Stromal cell of bone marrow (primary cell): ENCODE results near the gene AFF4.
"Not testable (repeated sequence)": the region's sequence is repeated elsewhere in the genome, so short reads cannot be mapped to it uniquely, and the experiment has no call there.

Source experiments
- DNase-seq: peaks from one replicate; pipeline ENCODE4 v3.0.0-alpha.2; 2012; ENCODE audit warnings: low read depth

Gene AFF4

DNA sequence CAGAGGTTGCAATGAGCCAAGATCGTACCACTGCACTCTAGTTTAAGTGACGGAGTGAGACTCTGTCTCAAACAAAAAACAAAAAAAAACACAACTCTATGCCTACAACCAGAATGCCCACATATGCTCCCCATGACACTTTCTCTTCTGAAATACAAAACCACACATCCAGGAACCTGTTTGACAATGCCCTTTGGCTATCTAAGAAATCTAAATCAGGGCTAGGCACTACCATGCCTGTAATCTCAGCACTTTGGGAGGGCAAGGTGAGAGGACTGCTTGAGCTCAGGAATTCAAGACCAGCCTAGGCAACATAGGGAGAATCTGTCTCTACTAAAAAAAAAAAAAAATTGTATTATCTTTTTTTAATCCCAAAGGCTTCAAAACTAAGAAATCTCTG, 10.6 kb downstream of the AFF4 start:
- DNase-seq = no peak

- DNase-seq = no peak
Observed at GRCh38 chr5:132951897-132952296, 11.5 kb downstream of the AFF4 start.

DNA sequence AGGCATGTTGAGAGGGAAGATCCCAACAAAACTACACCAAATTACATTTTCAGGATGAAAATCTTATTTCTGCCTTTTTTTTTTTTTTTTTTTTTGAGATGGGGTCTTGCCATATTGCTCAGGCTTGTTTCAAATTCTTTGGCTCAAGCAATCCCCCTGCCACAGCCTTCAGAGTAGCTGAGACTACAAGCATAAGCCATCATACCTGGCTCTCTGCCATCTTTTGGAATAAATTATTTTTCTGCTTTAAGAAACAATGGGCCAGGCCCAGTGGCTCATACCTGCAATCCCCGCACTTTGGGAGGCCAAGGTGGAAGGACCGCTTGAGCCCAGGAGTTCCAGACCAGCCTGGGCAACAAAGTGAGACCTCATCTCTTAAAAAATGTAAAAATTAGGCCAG, 14.3 kb downstream of the AFF4 start:
- no peak for DNase-seq

- DNase-seq = no peak
Observed at GRCh38 chr5:132947671-132948070, 15.8 kb downstream of the AFF4 start.

DNA sequence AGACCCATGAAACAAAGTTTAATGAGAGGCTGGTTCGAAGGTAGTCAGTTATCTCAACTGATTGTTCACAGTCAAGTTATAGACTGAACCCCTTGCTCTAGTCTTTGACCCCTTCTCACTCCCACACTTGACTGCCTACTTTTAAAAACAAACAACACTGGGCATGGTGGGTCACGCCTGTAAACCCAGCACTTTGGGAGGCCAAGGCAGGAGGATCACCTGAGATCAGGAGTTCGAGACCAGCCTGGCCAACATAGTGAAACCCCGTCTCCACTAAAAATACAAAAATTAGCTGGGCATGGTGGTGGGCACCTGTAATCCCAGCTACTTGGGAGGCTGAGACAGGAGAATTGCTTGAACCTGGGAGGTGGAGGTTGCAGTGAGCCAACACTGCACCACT, 18.1 kb downstream of the AFF4 start:
- not testable (repeated sequence) for DNase-seq

GRCh38 chr5:132943362-132944022, 19.9 kb downstream of the AFF4 start:
- DNase-seq = no peak

DNA sequence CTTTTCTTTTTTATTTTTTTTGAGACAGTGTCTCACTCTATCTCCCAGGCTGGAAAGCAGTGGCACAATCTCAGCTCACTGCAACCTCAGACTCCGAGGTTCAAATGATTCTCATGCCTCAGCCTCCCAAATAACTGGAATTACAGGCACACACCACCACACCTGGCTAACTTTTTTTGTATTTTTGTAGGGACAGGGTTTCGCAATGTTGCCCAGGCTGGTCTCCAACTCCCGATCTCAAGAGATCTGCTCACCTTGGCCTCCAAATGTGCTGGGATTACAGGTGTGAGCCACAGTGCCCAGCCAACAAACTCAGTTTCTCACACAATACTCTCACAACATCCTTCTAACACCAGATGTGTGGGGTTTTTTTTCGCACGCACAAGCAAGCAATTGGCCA, 22.1 kb downstream of the AFF4 start:
- no peak for DNase-seq

- DNase-seq = no peak
Observed at GRCh38 chr5:132928062-132928407, 35.4 kb downstream of the AFF4 start.

- no peak for DNase-seq
Observed at GRCh38 chr5:132927355-132928061, 35.9 kb downstream of the AFF4 start.

DNA sequence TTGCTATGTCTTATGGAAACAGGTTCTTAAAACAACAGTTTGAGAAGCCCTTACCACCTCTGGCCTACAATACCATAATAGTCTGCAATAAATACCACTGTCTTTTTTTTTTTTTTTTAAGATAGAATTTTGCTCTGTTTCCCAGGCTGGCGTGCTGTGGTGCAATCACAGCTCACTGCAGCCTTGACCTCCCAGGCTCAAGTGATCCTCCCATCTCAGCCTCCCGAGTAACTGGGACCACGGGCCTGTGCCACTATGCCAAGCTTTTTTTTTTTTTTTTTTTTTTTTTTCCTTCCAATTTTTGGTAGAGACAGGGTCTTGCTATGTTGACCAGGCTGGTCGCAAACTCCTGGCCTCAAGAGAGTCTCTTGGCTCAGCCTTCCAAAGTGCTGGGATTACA, 37.0 kb downstream of the AFF4 start:
- DNase-seq = no peak

DNA sequence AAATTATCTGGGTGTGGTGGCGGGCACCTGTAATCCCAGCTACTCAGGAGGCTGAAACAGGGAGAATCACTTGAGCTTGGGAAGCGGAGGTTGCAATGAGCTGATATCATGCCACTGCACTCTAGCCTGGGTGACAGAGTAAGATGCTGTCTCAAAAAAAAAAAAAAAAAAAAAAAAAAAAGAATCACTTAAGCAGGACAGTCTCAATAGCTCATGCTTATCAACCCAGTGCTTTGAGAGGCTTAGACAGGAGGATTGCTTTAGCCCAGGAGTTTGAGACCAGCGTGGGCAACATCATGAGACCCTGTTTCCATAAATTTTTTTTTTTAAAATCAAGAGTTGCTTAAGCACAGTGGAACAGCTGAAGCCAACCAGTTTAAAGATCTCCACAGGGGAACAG, 47.3 kb downstream of the AFF4 start:
- DNase-seq = no peak

- DNase-seq = no peak
Observed at GRCh38 chr5:132915681-132916080, 47.8 kb downstream of the AFF4 start.

- no peak for DNase-seq
Observed at GRCh38 chr5:132909702-132910101, 53.7 kb downstream of the AFF4 start.

DNA sequence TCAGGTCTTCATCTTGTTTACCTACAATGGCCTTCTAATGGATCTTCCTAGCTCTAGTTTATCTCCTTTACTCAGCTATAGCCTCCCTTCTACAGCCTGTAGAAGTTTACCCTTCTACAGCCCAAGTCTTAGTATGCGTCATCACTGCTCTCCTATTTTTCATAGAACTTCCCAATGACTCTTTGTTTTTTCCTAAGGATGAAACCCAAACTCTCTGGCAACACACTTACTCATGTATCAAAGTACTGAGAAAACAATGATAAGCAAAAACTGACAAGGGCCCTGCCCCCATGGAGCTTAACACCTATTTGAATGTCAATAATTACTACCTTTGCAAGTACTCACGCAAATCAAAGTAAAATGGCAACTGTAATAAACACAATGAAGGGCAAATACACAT, 56.3 kb downstream of the AFF4 start:
- DNase-seq = no peak

DNA sequence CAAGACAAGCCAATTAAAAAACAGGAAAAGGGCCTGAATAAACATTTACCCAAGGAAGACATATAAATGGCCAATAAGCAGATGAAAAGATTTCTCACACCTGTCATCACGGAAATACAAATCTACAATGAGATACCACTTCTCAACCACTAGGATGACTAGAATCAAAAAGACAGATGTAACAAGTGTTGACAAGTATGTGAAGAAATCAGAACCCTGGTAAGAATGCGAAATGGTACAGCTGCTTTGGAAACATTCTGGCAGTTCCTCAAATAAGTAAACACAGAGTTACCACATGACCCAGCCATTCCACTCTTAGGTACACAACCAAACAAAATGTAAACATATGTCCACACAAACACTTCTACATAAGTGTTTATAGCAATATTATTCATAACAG, 57.5 kb downstream of the AFF4 start:
- no peak for DNase-seq

- DNase-seq = no peak
Observed at GRCh38 chr5:132901730-132902129, 61.7 kb downstream of the AFF4 start.

DNA sequence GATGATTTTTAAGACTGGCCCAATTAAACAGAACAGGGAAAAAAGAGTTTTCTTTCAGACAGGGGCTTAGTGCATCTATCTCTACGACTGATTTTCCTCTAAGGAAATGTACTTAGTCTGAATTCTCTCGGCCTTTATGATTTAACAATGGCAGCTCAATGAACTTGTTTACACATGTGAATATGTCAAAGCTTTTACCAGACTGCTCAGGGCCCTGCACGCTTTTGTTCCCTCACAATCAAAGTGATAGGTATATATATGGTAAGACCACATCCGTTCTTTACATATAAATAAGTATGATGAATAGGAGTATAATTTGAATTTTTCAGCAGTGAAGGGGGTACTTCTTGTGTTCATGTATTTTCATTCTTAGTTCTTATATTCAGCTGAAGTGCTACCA, 62.4 kb downstream of the AFF4 start:
- DNase-seq = no peak

DNA sequence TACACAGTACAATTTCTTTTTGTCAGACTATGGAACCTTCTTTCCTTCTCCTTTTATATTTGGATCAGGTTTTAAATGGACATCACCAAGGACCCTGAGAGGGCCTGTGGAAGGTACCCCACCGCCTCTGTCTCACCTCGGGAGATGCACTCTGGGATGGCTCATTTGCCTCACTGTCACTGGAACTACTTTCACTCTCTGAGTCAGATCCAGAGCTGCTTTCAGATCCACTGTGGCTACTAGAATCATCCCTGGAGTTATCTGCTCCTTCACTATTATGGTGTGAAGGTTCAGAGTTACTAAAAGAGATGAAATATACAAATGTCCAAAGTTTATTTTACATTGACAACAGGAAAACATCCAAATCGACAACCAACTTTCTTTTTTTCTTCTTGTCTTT, 65.3 kb downstream of the AFF4 start:
- DNase-seq = no peak

DNA sequence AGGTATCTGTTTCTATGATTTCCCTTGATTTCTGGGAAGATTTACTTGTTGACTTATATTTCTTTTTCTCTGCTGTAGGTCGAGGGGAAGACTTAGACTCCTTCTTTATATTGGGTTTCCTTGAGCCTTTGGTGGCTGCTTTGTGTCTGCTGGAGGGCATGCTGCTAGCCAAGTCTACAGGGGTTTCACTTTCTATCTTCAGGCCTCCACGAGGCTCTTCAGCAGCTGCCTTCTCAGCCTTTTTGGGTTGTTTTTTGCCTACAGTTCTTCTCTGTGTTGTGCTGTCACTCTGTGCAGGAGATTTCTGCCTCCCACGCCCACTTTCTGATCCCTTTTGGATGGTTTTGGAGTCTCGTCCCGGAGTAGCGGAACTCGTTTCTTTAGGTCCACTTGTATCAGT, 66.7 kb downstream of the AFF4 start:
- DNase-seq = no peak

- no peak for DNase-seq
Observed at GRCh38 chr5:132895719-132896305, 67.6 kb downstream of the AFF4 start.

DNA sequence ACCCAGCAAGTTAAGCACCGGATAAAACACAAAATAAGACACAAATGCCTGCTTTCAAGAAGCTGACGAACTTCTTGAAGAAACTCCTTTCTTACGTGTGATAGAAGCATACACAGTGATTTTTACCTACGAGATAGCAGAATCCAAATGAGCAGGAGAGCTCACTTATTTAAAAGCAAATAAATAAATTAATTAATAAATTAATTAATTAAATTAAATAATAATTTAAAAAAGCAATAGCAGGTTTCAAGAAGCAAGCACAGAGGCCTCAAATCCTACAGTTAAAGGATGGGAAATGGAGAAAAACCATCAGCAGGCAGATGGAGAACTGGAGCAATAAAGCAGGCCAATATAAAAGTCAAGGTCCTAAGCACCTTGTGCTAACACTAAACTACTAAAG, 72.6 kb downstream of the AFF4 start:
- DNase-seq = no peak

- no peak for DNase-seq
Observed at GRCh38 chr5:132889501-132889900, 73.9 kb downstream of the AFF4 start.

DNA sequence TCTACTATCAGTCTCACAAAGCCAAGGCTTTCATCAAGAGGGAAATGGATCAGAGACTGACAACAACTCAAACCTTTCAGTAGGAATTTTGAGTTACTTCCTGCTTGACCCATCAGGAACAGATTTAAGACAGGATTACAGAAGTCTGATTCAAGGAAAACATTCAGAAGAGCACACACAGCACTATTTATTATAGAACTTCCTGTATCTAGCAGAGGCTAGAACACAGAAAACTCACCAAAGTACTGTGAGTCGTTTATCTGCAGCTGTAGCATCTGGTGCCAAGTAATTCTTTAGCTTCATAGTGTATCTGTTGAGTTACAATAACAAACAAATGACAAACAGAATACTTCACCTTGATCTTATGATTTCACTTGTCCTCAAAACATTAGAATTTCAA, 76.2 kb downstream of the AFF4 start:
- DNase-seq = no peak
